DND-41 (cell line): ENCODE results near the gene RUNX2.

Experiments
- ATAC-seq: fragments of 200-7000 bp; cut with Tn5 transposase; 3 replicates; pipeline ENCODE4 v1.9.1; 2021; ENCODE audit warnings: low read depth; ENCODE audit not compliant: insufficient read depth
- DNase-seq: peaks from one replicate; pipeline ENCODE4 v3.0.0-alpha.2; 2020
- H2AFZ ChIP-seq: 2 replicates; pipeline ENCODE4 v1.6.0; 2012; ENCODE audit warnings: low read depth, low read length
- H3K27ac ChIP-seq: 2 replicates; pipeline ENCODE4 v1.5.1; 2012; ENCODE audit warnings: low read length, inconsistent platforms
- H3K27me3 ChIP-seq: fragments of 200-600 bp; sonication (generic); 2 replicates; pipeline ENCODE4 v1.6.0; 2012; ENCODE audit warnings: low read length, mild to moderate bottlenecking, inconsistent platforms; ENCODE audit not compliant: insufficient read depth, poor library complexity
- H3K36me3 ChIP-seq: 2 replicates; pipeline ENCODE4 v1.5.1; 2012; ENCODE audit warnings: low read length, inconsistent platforms; ENCODE audit not compliant: insufficient read depth
- H3K4me1 ChIP-seq: 2 replicates; pipeline ENCODE4 v1.5.1; 2012; ENCODE audit warnings: mild to moderate bottlenecking, low read length; ENCODE audit not compliant: insufficient read depth
- H3K4me2 ChIP-seq: 2 replicates; pipeline ENCODE4 v1.6.0; 2012; ENCODE audit warnings: mild to moderate bottlenecking, moderate library complexity, low read length, inconsistent platforms; ENCODE audit not compliant: insufficient read depth
- H3K4me3 ChIP-seq, 2 experiments: fragments of 200-600 bp in 1 of 2; shearing (Covaris generic) in 1 of 2; 2 replicates each; pipeline ENCODE4 v1.5.1; 2012 to 2016; ENCODE audit warnings: inconsistent platforms in 2 of 2, low read length in 2 of 2, mild to moderate bottlenecking in 2 of 2, low read depth in 1 of 2, moderate library complexity in 1 of 2
- H3K79me2 ChIP-seq: 2 replicates; pipeline ENCODE4 v1.6.0; 2012; ENCODE audit warnings: low read length, inconsistent platforms; ENCODE audit not compliant: insufficient read depth
- H3K9ac ChIP-seq: 2 replicates; pipeline ENCODE4 v1.6.0; 2012; ENCODE audit warnings: low read depth, mild to moderate bottlenecking, inconsistent platforms, low read length, moderate library complexity
- H3K9me3 ChIP-seq: 2 replicates; pipeline ENCODE4 v1.5.1; 2012; ENCODE audit warnings: low read length, moderate library complexity, mild to moderate bottlenecking, inconsistent platforms; ENCODE audit not compliant: insufficient read depth, severe bottlenecking
- H4K20me1 ChIP-seq: 2 replicates; pipeline ENCODE4 v1.6.0; 2012; ENCODE audit warnings: low read length; ENCODE audit not compliant: insufficient read depth
- CTCF ChIP-seq: IDR thresholded peaks from 2 replicates; pipeline ENCODE4 v1.5.1; 2012; ENCODE audit warnings: borderline replicate concordance, low read length, moderate library complexity, mild to moderate bottlenecking; ENCODE audit not compliant: poor library complexity, severe bottlenecking; ENCODE audit errors: extremely low read depth
- EZH2 ChIP-seq: IDR thresholded peaks from 3 replicates; pipeline ENCODE4 v1.6.1; 2012; ENCODE audit warnings: borderline replicate concordance, low read depth, mild to moderate bottlenecking, moderate library complexity, low read length, inconsistent platforms; ENCODE audit not compliant: severe bottlenecking

RUNX2 gene

DNA sequence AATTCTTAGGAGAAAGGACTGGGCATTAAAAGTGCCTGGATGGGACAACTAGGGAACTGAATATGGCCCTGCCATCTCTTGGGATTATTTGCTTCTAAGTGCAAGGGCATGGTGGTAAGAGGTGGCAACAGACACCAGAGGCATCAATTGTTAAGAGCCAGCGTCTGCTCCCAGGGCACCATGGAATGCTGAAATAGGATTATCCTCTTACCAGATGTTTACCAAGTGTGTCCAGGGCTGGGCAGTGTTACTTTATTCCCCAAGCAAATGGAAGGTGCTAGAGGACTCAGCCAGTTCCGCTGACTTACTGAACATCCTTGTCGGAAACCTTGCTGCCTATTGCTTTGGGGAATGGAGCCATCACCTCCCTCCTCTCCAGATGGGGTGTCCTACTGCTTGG lies 323.2 kb downstream of the RUNX2 start:
- no peaks in the 10 kb centered on the region for H3K9me3 ChIP-seq
- no peaks in the 10 kb centered on the region for H3K27me3 ChIP-seq
- no peak for TF ChIP-seq EZH2
- TF ChIP-seq CTCF, result no peak
- H3K9ac ChIP-seq, result no peak overlapping the region
- H3K27ac ChIP-seq, result no peak overlapping the region
- H4K20me1 ChIP-seq, result no peaks in the 10 kb centered on the region
- peaks cover 17% of the 10 kb centered on the region for H3K4me1 ChIP-seq
- H3K4me3 ChIP-seq, result no peak overlapping the region
- H2AFZ ChIP-seq, result no peak overlapping the region
- H3K4me2 ChIP-seq, result no peak overlapping the region
- DNase-seq (no peak), ATAC-seq (no peak)
- H3K79me2 ChIP-seq, result no peaks in the 10 kb centered on the region
- no peaks in the 10 kb centered on the region for H3K36me3 ChIP-seq

- Histone ChIP-seq H3K36me3 (no peaks in the 10 kb centered on the region), H3K27me3 (no peaks in the 10 kb centered on the region), H3K27ac (no peak overlapping the region), H3K9me3 (no peaks in the 10 kb centered on the region), H3K4me1 (peaks cover 15% of the 10 kb centered on the region), H3K79me2 (no peaks in the 10 kb centered on the region), H3K9ac (no peak overlapping the region), H3K4me2 (no peak overlapping the region), H3K4me3 (no peak overlapping the region), H2AFZ (no peak overlapping the region), H4K20me1 (no peaks in the 10 kb centered on the region)
- ATAC-seq (no peak), DNase-seq (no peak)
- TF ChIP-seq CTCF (no peak), EZH2 (no peak)
These were observed 324.3 kb downstream of the RUNX2 start for GRCh38 chr6:45652416-45652815.

DNA sequence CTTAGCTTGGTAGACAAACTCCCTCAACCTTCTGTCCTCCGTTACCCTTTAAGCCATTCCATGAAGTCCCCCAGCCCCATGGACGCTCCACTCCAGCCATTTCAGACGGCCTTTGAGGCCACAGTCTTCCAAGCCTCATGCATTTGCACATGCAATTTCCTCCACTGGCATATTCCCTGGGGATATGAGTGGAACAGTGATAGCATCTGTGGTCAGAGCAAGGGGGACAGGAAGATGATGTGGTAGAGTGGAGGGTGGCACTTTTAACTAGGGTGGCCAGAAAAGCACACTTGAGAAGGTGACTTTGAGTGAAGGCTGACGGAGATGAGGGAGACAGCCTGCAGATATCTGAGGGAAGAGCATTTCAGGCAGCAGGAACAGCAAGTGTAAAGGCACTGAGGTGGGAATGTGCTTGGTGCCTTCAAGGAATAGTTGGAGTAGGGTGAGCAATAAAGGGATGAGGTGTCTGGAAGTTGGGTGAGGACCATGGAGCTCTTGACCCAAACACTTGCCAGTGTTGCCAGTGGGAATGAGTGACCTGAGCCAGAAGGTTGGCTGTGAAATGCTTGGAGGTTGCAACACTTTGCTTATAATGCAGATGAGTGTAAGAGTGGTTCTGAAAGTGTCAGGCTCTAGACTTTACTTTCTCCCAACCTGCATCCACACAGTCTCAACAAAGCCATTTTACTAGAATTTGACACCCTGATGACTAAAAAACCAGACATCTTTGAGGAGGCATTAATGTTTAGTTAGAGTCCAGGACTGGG lies 325.2 kb downstream of the RUNX2 start:
- no peaks in the 10 kb centered on the region for H3K27me3 ChIP-seq
- no peaks in the 10 kb centered on the region for H4K20me1 ChIP-seq
- no peak overlapping the region for H3K9ac ChIP-seq
- no peak overlapping the region for H3K27ac ChIP-seq
- DNase-seq (no peak), ATAC-seq (no peak; the same call in 2 of the 3 replicates)
- no peak for TF ChIP-seq EZH2
- no peak for TF ChIP-seq CTCF
- H3K36me3 ChIP-seq, result no peaks in the 10 kb centered on the region
- no peak overlapping the region for H3K4me3 ChIP-seq
- no peaks in the 10 kb centered on the region for H3K9me3 ChIP-seq
- H2AFZ ChIP-seq, result no peak overlapping the region
- H3K4me2 ChIP-seq, result no peak overlapping the region
- H3K79me2 ChIP-seq, result no peaks in the 10 kb centered on the region
- peaks cover 12% of the 10 kb centered on the region for H3K4me1 ChIP-seq
